ENCODE measurements around the gene MASP2.

GRCh38 chr1:11056504-11056903, 9.5 kb upstream of the MASP2 start:
- TF ChIP-seq CTCF (conservative IDR thresholded peaks at IDR 0.05 in 1 of 2, IDR thresholded peaks at IDR 0.05 in 1 of 2; ENCODE audit: low read depth in 1 of 2, low read length in 2 of 2) (no peak), EZH2 (IDR thresholded peaks at IDR 0.05; ENCODE audit: low read length, missing control alignments) (no peak)

Data from fibroblast of lung (primary cell).